GM12878 (cell line): ENCODE measurements around the gene UBASH3A. TPM values are rescaled to one million over a fixed set of nuclear protein-coding genes. Genes with fewer than 3 reads are reported as not detected.

Source experiments
- CBX5 ChIP-seq: sonication (generic); IDR thresholded peaks from 2 replicates; pipeline ENCODE4 v1.6.1; 2016; ENCODE audit warnings: low read depth, moderate library complexity, mild to moderate bottlenecking, inconsistent platforms
- NBN ChIP-seq: fragments of 450-650 bp; IDR thresholded peaks from 2 replicates; pipeline ENCODE4 v1.6.1; 2016
- NFYA ChIP-seq: IDR thresholded peaks from 2 replicates; pipeline ENCODE4 v1.6.1; 2011; ENCODE audit warnings: low read depth, mild to moderate bottlenecking, low read length, improper control_type of control experiment, borderline replicate concordance
- SPI1 ChIP-seq: IDR thresholded peaks from 2 replicates; pipeline ENCODE4 v1.6.1; 2011; ENCODE audit warnings: low read depth, mild to moderate bottlenecking, low read length, moderate library complexity, borderline replicate concordance; ENCODE audit not compliant: insufficient read depth
- polyA plus RNA-seq, 11 experiments: library from polyadenylated mRNA; depleted of rRNA in 4 of 11; unstranded in 6 of 11; stranded (reverse) in 5 of 11; fragments of >200 nt; fragmentation: Nextera tagmentation in 4 of 11; fragmentation: Illumina TruSeq in 1 of 11; extraction: Ambion mirVana in 4 of 11; extraction: Trizol in 1 of 11; gene quantifications; 1 replicate in 1 of 11; 2 replicates in 10 of 11; pipeline versions ENCODE4 v1.2.1 to v1.2.3, GENCODE V29; 2011 to 2016; ENCODE audit warnings: inconsistent platforms in 2 of 11, missing spikeins in 2 of 11, low read depth in 1 of 11
- total RNA-seq, 4 experiments: library from RNA; depleted of rRNA in 3 of 4; stranded (reverse); fragments of >200 nt in 3 of 4; fragmentation: Illumina TruSeq in 1 of 4; extraction: Trizol in 1 of 4; gene quantifications; 2 replicates each; pipeline versions ENCODE4 v1.2.1 to v1.2.3, GENCODE V29; 2013 to 2021
- TF ChIP-seq, protein P1 (sequence below): IDR thresholded peaks from 2 replicates; pipeline ENCODE4 v1.6.1; 2012; ENCODE audit warnings: mild to moderate bottlenecking, low read depth, low read length
- TF ChIP-seq, protein P2 (sequence below): fragments of 450-650 bp; IDR thresholded peaks from 2 replicates; pipeline ENCODE4 v1.6.1; 2014; ENCODE audit warnings: mild to moderate bottlenecking
- TF ChIP-seq, protein P3 (sequence below): fragments of 450-650 bp; IDR thresholded peaks from 2 replicates; pipeline ENCODE4 v1.6.1; 2017; ENCODE audit warnings: mild to moderate bottlenecking, moderate library complexity
- TF ChIP-seq, protein P4 (sequence below), 3 experiments: IDR thresholded peaks in 2 of 3; conservative IDR thresholded peaks in 1 of 3; 2 replicates each; pipeline ENCODE4 v1.5.1; 2011; ENCODE audit warnings: low read depth in 3 of 3, low read length in 3 of 3, mild to moderate bottlenecking in 3 of 3, control low read depth in 2 of 3, moderate library complexity in 2 of 3, inconsistent platforms in 1 of 3, mixed read lengths in 1 of 3; ENCODE audit not compliant: control insufficient read depth in 2 of 3, insufficient read depth in 1 of 3; ENCODE audit errors: extremely low read depth in 1 of 3

UBASH3A gene
- total and polyA plus RNA-seq, 10 of the 15 experiments (the other 5 are each of a cell fraction or from before 2014, with no cell fraction given) = 0.04 to 0.39 (median 0.23) TPM; not detected in 1

DNA sequence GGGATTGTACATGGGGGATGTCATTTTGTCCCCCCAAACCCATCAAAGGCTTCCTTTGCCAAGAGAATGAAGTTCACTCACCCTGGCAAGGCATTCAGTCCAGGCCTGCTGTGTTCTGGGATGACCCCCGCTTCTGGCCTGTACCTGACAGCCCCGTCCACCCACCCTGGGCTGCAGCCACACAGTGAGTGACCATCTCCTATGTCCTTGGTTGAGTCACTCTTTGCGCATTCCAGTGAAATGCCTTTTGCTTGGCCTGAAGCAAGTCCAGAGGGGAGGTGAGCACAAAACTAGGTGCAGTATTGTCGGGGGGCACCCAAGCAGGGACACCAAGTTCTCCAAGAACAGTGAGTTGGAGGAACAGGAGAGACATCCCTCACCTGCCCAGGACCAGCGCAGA is 18.1 kb upstream of the UBASH3A start (continued):
- TF ChIP-seq NFYA (no peak), SPI1 (no peak), NBN (no peak), CBX5 (no peak)
- TF ChIP-seq, protein P1, sequence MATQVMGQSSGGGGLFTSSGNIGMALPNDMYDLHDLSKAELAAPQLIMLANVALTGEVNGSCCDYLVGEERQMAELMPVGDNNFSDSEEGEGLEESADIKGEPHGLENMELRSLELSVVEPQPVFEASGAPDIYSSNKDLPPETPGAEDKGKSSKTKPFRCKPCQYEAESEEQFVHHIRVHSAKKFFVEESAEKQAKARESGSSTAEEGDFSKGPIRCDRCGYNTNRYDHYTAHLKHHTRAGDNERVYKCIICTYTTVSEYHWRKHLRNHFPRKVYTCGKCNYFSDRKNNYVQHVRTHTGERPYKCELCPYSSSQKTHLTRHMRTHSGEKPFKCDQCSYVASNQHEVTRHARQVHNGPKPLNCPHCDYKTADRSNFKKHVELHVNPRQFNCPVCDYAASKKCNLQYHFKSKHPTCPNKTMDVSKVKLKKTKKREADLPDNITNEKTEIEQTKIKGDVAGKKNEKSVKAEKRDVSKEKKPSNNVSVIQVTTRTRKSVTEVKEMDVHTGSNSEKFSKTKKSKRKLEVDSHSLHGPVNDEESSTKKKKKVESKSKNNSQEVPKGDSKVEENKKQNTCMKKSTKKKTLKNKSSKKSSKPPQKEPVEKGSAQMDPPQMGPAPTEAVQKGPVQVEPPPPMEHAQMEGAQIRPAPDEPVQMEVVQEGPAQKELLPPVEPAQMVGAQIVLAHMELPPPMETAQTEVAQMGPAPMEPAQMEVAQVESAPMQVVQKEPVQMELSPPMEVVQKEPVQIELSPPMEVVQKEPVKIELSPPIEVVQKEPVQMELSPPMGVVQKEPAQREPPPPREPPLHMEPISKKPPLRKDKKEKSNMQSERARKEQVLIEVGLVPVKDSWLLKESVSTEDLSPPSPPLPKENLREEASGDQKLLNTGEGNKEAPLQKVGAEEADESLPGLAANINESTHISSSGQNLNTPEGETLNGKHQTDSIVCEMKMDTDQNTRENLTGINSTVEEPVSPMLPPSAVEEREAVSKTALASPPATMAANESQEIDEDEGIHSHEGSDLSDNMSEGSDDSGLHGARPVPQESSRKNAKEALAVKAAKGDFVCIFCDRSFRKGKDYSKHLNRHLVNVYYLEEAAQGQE = no peak
- TF ChIP-seq, protein P2, sequence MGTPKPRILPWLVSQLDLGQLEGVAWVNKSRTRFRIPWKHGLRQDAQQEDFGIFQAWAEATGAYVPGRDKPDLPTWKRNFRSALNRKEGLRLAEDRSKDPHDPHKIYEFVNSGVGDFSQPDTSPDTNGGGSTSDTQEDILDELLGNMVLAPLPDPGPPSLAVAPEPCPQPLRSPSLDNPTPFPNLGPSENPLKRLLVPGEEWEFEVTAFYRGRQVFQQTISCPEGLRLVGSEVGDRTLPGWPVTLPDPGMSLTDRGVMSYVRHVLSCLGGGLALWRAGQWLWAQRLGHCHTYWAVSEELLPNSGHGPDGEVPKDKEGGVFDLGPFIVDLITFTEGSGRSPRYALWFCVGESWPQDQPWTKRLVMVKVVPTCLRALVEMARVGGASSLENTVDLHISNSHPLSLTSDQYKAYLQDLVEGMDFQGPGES = no peak
- TF ChIP-seq, protein P3, sequence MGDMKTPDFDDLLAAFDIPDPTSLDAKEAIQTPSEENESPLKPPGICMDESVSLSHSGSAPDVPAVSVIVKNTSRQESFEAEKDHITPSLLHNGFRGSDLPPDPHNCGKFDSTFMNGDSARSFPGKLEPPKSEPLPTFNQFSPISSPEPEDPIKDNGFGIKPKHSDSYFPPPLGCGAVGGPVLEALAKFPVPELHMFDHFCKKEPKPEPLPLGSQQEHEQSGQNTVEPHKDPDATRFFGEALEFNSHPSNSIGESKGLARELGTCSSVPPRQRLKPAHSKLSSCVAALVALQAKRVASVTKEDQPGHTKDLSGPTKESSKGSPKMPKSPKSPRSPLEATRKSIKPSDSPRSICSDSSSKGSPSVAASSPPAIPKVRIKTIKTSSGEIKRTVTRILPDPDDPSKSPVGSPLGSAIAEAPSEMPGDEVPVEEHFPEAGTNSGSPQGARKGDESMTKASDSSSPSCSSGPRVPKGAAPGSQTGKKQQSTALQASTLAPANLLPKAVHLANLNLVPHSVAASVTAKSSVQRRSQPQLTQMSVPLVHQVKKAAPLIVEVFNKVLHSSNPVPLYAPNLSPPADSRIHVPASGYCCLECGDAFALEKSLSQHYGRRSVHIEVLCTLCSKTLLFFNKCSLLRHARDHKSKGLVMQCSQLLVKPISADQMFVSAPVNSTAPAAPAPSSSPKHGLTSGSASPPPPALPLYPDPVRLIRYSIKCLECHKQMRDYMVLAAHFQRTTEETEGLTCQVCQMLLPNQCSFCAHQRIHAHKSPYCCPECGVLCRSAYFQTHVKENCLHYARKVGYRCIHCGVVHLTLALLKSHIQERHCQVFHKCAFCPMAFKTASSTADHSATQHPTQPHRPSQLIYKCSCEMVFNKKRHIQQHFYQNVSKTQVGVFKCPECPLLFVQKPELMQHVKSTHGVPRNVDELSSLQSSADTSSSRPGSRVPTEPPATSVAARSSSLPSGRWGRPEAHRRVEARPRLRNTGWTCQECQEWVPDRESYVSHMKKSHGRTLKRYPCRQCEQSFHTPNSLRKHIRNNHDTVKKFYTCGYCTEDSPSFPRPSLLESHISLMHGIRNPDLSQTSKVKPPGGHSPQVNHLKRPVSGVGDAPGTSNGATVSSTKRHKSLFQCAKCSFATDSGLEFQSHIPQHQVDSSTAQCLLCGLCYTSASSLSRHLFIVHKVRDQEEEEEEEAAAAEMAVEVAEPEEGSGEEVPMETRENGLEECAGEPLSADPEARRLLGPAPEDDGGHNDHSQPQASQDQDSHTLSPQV = no peak
- TF ChIP-seq, protein P4, sequence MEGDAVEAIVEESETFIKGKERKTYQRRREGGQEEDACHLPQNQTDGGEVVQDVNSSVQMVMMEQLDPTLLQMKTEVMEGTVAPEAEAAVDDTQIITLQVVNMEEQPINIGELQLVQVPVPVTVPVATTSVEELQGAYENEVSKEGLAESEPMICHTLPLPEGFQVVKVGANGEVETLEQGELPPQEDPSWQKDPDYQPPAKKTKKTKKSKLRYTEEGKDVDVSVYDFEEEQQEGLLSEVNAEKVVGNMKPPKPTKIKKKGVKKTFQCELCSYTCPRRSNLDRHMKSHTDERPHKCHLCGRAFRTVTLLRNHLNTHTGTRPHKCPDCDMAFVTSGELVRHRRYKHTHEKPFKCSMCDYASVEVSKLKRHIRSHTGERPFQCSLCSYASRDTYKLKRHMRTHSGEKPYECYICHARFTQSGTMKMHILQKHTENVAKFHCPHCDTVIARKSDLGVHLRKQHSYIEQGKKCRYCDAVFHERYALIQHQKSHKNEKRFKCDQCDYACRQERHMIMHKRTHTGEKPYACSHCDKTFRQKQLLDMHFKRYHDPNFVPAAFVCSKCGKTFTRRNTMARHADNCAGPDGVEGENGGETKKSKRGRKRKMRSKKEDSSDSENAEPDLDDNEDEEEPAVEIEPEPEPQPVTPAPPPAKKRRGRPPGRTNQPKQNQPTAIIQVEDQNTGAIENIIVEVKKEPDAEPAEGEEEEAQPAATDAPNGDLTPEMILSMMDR (IDR thresholded peaks at IDR 0.05 in 2 of 3, conservative IDR thresholded peaks at IDR 0.05 in 1 of 3; ENCODE audit: control insufficient read depth in 2 of 3, extremely low read depth in 1 of 3, insufficient read depth in 1 of 3, low read depth in 3 of 3, low read length in 3 of 3) = no peak
